Transverse colon (tissue), 4 donors: Measurements from ENCODE around the gene WDR37. TPM values are rescaled to one million over a fixed set of nuclear protein-coding genes. Genes with fewer than 3 reads are reported as not detected.

Experiments used
- DNase-seq: peaks from one replicate; pipeline ENCODE4 v3.0.0-alpha.2; 2019
- H3K27ac ChIP-seq, 4 donors: fragments of 200-600 bp; sonication (generic); 2 replicates each; pipeline ENCODE4 v1.5.1; 2016 to 2018; ENCODE audit warnings: inconsistent platforms in 4 of 4
- H3K27me3 ChIP-seq: fragments of 200-600 bp; sonication (generic); 2 replicates; pipeline ENCODE4 v1.5.1; 2017; ENCODE audit warnings: inconsistent platforms
- H3K36me3 ChIP-seq, 4 donors: fragments of 200-600 bp; sonication (generic); 2 replicates each; pipeline ENCODE4 v1.5.1; 2017 to 2019; ENCODE audit warnings: inconsistent platforms in 4 of 4
- H3K4me1 ChIP-seq, 4 donors: fragments of 200-600 bp; sonication (generic); 2 replicates each; pipeline ENCODE4 v1.5.1; 2017 to 2020; ENCODE audit warnings: inconsistent platforms in 4 of 4
- H3K4me3 ChIP-seq, 4 donors: fragments of 200-600 bp; sonication (generic); 1 replicate in 1 of 4; 2 replicates in 3 of 4; pipeline versions ENCODE4 v1.5.1 to v1.6.1; 2017 to 2019; ENCODE audit warnings: inconsistent platforms in 4 of 4
- H3K9me3 ChIP-seq, 2 donors: fragments of 200-600 bp; sonication (generic); 2 replicates each; pipeline ENCODE4 v1.5.1; 2017 to 2019; ENCODE audit warnings: inconsistent platforms in 2 of 2
- CTCF ChIP-seq, 5 experiments: fragments of 200-600 bp in 3 of 5; fragments of 450-650 bp in 2 of 5; sonication (generic) in 3 of 5; IDR thresholded peaks; 1 replicate in 2 of 5; 2 replicates in 3 of 5; pipeline ENCODE4 v1.5.1; 2016 to 2017; ENCODE audit warnings: antibody characterized with exemption in 5 of 5, inconsistent platforms in 3 of 5, mild to moderate bottlenecking in 2 of 5, moderate library complexity in 1 of 5
- EP300 ChIP-seq: sonication (generic); formaldehyde crosslinking; IDR thresholded peaks from one replicate; pipeline ENCODE4 v1.6.1; 2017; ENCODE audit warnings: antibody characterized with exemption, low read depth
- POLR2A ChIP-seq: fragments of 450-650 bp; IDR thresholded peaks from one replicate; pipeline ENCODE4 v1.6.1; 2016; ENCODE audit warnings: antibody characterized with exemption, mild to moderate bottlenecking, moderate library complexity
- POLR2AphosphoS5 ChIP-seq, 3 donors: sonication (generic); formaldehyde crosslinking; IDR thresholded peaks; one replicate each; pipeline ENCODE4 v1.6.1; 2016; ENCODE audit warnings: antibody characterized with exemption in 3 of 3
- WGBS, 2 donors: methylation state at CpG; one replicate each; pipeline ENCODE4 v1.1.5; 2018; ENCODE audit warnings: low coverage in 1 of 2; 5-methylcytosine and 5-hydroxymethylcytosine counted together
- in situ Hi-C, 4 donors: fragments of 200-750 bp; cut with MboI; loops; one replicate each; pipeline versions ENCODE4 v1.15.0 to v1.15.1; 2017; ENCODE audit warnings: low sequenced_read_pairs in 3 of 4, low pct_ligation_motif_present in 1 of 4, low pct_unique_long_range_greater_than_20kb in 1 of 4
- intact Hi-C: fragments of 100-400 bp; cut with DNase I; formaldehyde crosslinking; loops from one replicate; pipeline ENCODE4 v1.15.1; 2023; ENCODE audit warnings: low total_unique reads
- total RNA-seq, 4 donors: library from RNA; depleted of rRNA; stranded (reverse); fragments of >200 nt; gene quantifications; one replicate each; pipeline ENCODE4 v1.1.0, GENCODE V29; 2016

Gene WDR37
- total RNA-seq, 4 donors from 2014 or later, result 14.5 to 22.1 (median 19.7) TPM

- H3K27ac ChIP-seq, result no peak overlapping the region
- H3K27me3 ChIP-seq, result no peaks in the 10 kb centered on the region
- no peaks in the 10 kb centered on the region for H3K4me1 ChIP-seq
- TF ChIP-seq POLR2A (no peak), CTCF (IDR thresholded peaks at IDR 0.05) (no peak), POLR2AphosphoS5 (IDR thresholded peaks at IDR 0.05) (no peak), EP300 (no peak)
- no peak overlapping the region for H3K4me3 ChIP-seq
- intact Hi-C loops (no loop called here), in situ Hi-C loops (no loop called here)
- DNase-seq, result no peak
- 75 to 88% methylated on average over 2 to 10 of the region's 10 CpGs for WGBS, 2 donors
- no peaks in the 10 kb centered on the region for H3K9me3 ChIP-seq
- H3K36me3 ChIP-seq, result peaks cover 0 to 37% (median 13%) of the 10 kb centered on the region in 4 donors
These were observed 35.7 kb upstream of the WDR37 start for GRCh38 chr10:1020460-1020859.

GRCh38 chr10:1020958-1021357 is 35.2 kb upstream of the WDR37 start:
- Histone ChIP-seq H3K4me3 (no peak overlapping the region), H3K4me1 (no peaks in the 10 kb centered on the region), H3K9me3 (no peaks in the 10 kb centered on the region), H3K27me3 (no peaks in the 10 kb centered on the region), H3K27ac (no peak overlapping the region), H3K36me3 (peaks cover 0 to 33% (median 11%) of the 10 kb centered on the region in 4 donors)
- DNase-seq, result no peak
- in situ Hi-C loops, result no loop called here
- TF ChIP-seq POLR2AphosphoS5 (IDR thresholded peaks at IDR 0.05), result no peak
- TF ChIP-seq POLR2A, result no peak
- TF ChIP-seq EP300, result no peak
- no peak for TF ChIP-seq CTCF (IDR thresholded peaks at IDR 0.05)
- intact Hi-C loops, result no loop called here
- WGBS, 2 donors, result 91% methylated on average over 9 of the region's 9 CpGs; no CpG with 5 or more reads in 1 of the 2 donors

- no peak overlapping the region for H3K27ac ChIP-seq
- DNase-seq, result no peak
- TF ChIP-seq POLR2AphosphoS5 (IDR thresholded peaks at IDR 0.05) (no peak), CTCF (IDR thresholded peaks at IDR 0.05) (no peak), EP300 (no peak), POLR2A (no peak)
- H3K4me3 ChIP-seq, result no peak overlapping the region
- H3K36me3 ChIP-seq, result peaks cover 0 to 20% (median 3%) of the 10 kb centered on the region in 4 donors
- 86 to 89% methylated on average over 7 to 12 of the region's 12 CpGs for WGBS, 2 donors
- H3K4me1 ChIP-seq, result no peaks in the 10 kb centered on the region
- no peaks in the 10 kb centered on the region for H3K27me3 ChIP-seq
- no peaks in the 10 kb centered on the region for H3K9me3 ChIP-seq
- intact Hi-C loops, result no loop called here
- in situ Hi-C loops, result no loop called here
These were observed 33.8 kb upstream of the WDR37 start for GRCh38 chr10:1022413-1022812.

- Histone ChIP-seq H3K9me3 (no peaks in the 10 kb centered on the region), H3K27me3 (no peaks in the 10 kb centered on the region), H3K27ac (no peak overlapping the region), H3K4me1 (no peaks in the 10 kb centered on the region), H3K36me3 (peaks cover 0 to 9% (median 0%) of the 10 kb centered on the region in 4 donors), H3K4me3 (no peak overlapping the region)
- intact Hi-C loops (no loop called here), in situ Hi-C loops (no loop called here)
- no peak for TF ChIP-seq POLR2AphosphoS5 (IDR thresholded peaks at IDR 0.05)
- no peak for TF ChIP-seq EP300
- TF ChIP-seq POLR2A, result no peak
- TF ChIP-seq CTCF (IDR thresholded peaks at IDR 0.05), result no peak
- WGBS, 2 donors, result 95 to 100% methylated on average over 1 to 12 of the region's 12 CpGs
- no peak for DNase-seq
These were observed 32.1 kb upstream of the WDR37 start for GRCh38 chr10:1024103-1024502.
